OCI-LY7 (cell line): Measurements from ENCODE around the gene DRD5. TPM values are rescaled to one million over a fixed set of nuclear protein-coding genes. Genes with fewer than 3 reads are reported as not detected.
A peak's percentile ranks its signal among the peaks of the same experiment; 100 is the strongest.

Source experiments
- BruUV-seq: library from RNA; stranded (reverse); fragments of 400-500 nt; replicated peaks from 2 replicates; lab custom pipeline; 2021; lab: Mats Ljungman, UMichigan
- CTCF ChIA-PET: fragments of 300-600 bp; sonication (Branson Sonifier 250); formaldehyde crosslinking; loops from one replicate; lab custom pipeline; 2022; ENCODE audit warnings: antibody characterized with exemption; ENCODE audit not compliant: unreplicated experiment; lab: Charles Lee
- POLR2A ChIA-PET: fragments of 300-600 bp; sonication (Branson Sonifier 250); formaldehyde crosslinking; loops from one replicate; lab custom pipeline; 2022; ENCODE audit warnings: antibody characterized with exemption; lab: Charles Lee
- DNase-seq: peaks from one replicate; pipeline ENCODE4 v3.0.0-alpha.2; 2015; ENCODE audit warnings: low spot score
- H2AFZ ChIP-seq: fragments of 200-600 bp; sonication (generic), shearing (Covaris generic); 2 replicates; pipeline ENCODE4 v1.6.1; 2014; ENCODE audit warnings: mild to moderate bottlenecking, antibody characterized with exemption, low read length, moderate library complexity
- H3K27ac ChIP-seq: fragments of 200-600 bp; sonication (generic); 2 replicates; pipeline ENCODE4 v1.5.1; 2014; ENCODE audit warnings: mixed run types, low read depth, mild to moderate bottlenecking, moderate library complexity, low read length, inconsistent platforms; ENCODE audit not compliant: poor library complexity, severe bottlenecking
- H3K36me3 ChIP-seq: fragments of 200-600 bp; sonication (generic); 2 replicates; pipeline ENCODE4 v1.6.1; 2014; ENCODE audit warnings: mild to moderate bottlenecking, antibody characterized with exemption, low read length, moderate library complexity, mixed read lengths; ENCODE audit not compliant: insufficient read depth
- H3K4me1 ChIP-seq: fragments of 200-600 bp; sonication (generic); 2 replicates; pipeline ENCODE4 v1.5.1; 2014; ENCODE audit warnings: mild to moderate bottlenecking, low read length; ENCODE audit not compliant: insufficient read depth, poor library complexity, severe bottlenecking
- H3K4me2 ChIP-seq: fragments of 200-600 bp; sonication (generic); 2 replicates; pipeline ENCODE4 v1.6.1; 2014; ENCODE audit warnings: mild to moderate bottlenecking, low read length
- H3K4me3 ChIP-seq: fragments of 200-600 bp; sonication (generic); 2 replicates; pipeline ENCODE4 v1.5.1; 2014; ENCODE audit warnings: mild to moderate bottlenecking, low read depth, low read length; ENCODE audit not compliant: poor library complexity, severe bottlenecking
- H3K79me2 ChIP-seq: fragments of 200-600 bp; sonication (generic); 2 replicates; pipeline ENCODE4 v1.6.1; 2016; ENCODE audit warnings: low read depth, mild to moderate bottlenecking, low read length, moderate library complexity, mixed read lengths; ENCODE audit not compliant: insufficient read depth
- H3K9me2 ChIP-seq: fragments of 200-600 bp; sonication (generic); 2 replicates; pipeline ENCODE4 v1.6.1; 2016; ENCODE audit warnings: mild to moderate bottlenecking, low read length, mixed read lengths; ENCODE audit not compliant: insufficient read depth
- H3K9me3 ChIP-seq: fragments of 200-600 bp; sonication (generic); 2 replicates; pipeline ENCODE4 v1.6.1; 2014; ENCODE audit warnings: mild to moderate bottlenecking, mixed run types, low read length, mixed read lengths
- H4K20me1 ChIP-seq: fragments of 200-600 bp; sonication (generic); 2 replicates; pipeline ENCODE4 v1.6.1; 2014; ENCODE audit warnings: mild to moderate bottlenecking, antibody characterized with exemption, low read length, moderate library complexity, mixed read lengths; ENCODE audit not compliant: insufficient read depth
- CTCF ChIP-seq: fragments of 200-600 bp; sonication (generic); conservative IDR thresholded peaks from 2 replicates; pipeline ENCODE4 v1.5.1; 2014; ENCODE audit warnings: mild to moderate bottlenecking, antibody characterized with exemption, low read length, moderate library complexity, mixed read lengths
- EZH2phosphoT487 ChIP-seq: fragments of 200-600 bp; sonication (generic); IDR thresholded peaks from 2 replicates; pipeline ENCODE4 v1.6.1; 2018; ENCODE audit warnings: low read depth, borderline replicate concordance, mild to moderate bottlenecking, mixed run types, antibody characterized with exemption, low read length, moderate library complexity, mixed read lengths
- intact Hi-C: fragments of 100-400 bp; cut with micrococcal nuclease; formaldehyde crosslinking; loops from one replicate; pipeline ENCODE4 v1.10.0; 2022; ENCODE audit not compliant: unreplicated experiment
- total RNA-seq, 2 experiments: library from RNA; depleted of rRNA in 1 of 2; stranded (reverse); fragments of >200 nt in 1 of 2; shearing (Covaris generic) in 1 of 2; gene quantifications; 2 replicates each; pipeline ENCODE4 v1.2.3, GENCODE V29; 2014 to 2022

The DRD5 gene
- total RNA-seq, 2 experiments from 2014 or later: not detected

DNA sequence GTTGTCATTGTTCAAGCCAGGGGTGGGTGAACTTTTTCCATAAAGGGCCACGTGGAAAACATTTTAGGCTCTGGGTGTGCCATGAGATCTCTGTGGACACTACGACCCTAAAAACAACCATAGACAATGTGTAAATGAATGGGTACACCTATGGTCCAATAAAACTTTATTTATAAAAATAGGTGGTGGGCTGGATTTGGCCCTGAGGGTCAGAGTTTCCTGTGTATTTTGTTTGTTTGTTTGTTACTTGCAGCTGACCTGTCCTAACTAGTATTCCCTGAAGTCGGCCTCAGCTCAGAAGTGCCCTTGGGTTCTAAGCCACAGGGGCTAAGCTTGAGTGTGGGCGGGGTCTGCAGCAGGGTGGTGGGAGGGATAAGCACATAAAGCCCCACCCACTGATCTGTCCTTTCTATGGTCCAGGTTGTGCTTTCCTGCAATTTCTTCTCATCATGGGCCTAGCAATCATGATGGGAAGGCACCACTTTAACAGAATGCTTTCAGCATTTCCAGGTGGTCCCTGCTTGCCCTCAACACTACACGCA is 17.2 kb upstream of the DRD5 start:
- no peak for DNase-seq
- Histone ChIP-seq H2AFZ (no peak overlapping the region), H3K9me3 (no peaks in the 10 kb centered on the region), H3K4me2 (no peak overlapping the region), H3K4me1 (no peaks in the 10 kb centered on the region), H4K20me1 (no peaks in the 10 kb centered on the region), H3K4me3 (no peak overlapping the region), H3K9me2 (no peaks in the 10 kb centered on the region), H3K36me3 (no peaks in the 10 kb centered on the region), H3K27ac (no peak overlapping the region), H3K79me2 (no peaks in the 10 kb centered on the region)
- intact Hi-C loops: no loop called here
- ChIA-PET POLR2A (no interaction called here), CTCF (no interaction called here)
- no TSS peak for BruUV-seq
- TF ChIP-seq EZH2phosphoT487: no peak

- TF ChIP-seq CTCF (peak; percentile 60), EZH2phosphoT487 (no peak)
- no peaks in the 10 kb centered on the region for H3K79me2 ChIP-seq
- no peak overlapping the region for H2AFZ ChIP-seq
- intact Hi-C loops: no loop called here
- H3K9me3 ChIP-seq: no peaks in the 10 kb centered on the region
- no peaks in the 10 kb centered on the region for H3K4me1 ChIP-seq
- H3K4me2 ChIP-seq: no peak overlapping the region
- H3K36me3 ChIP-seq: no peaks in the 10 kb centered on the region
- H3K9me2 ChIP-seq: no peaks in the 10 kb centered on the region
- DNase-seq: peak; percentile 1
- H4K20me1 ChIP-seq: no peaks in the 10 kb centered on the region
- BruUV-seq: no TSS peak
- no peak overlapping the region for H3K4me3 ChIP-seq
- H3K27ac ChIP-seq: no peak overlapping the region
- ChIA-PET POLR2A (no interaction called here), CTCF (no interaction called here)
Measured at GRCh38 chr4:9765091-9765490, 16.3 kb upstream of the DRD5 start.

DNA sequence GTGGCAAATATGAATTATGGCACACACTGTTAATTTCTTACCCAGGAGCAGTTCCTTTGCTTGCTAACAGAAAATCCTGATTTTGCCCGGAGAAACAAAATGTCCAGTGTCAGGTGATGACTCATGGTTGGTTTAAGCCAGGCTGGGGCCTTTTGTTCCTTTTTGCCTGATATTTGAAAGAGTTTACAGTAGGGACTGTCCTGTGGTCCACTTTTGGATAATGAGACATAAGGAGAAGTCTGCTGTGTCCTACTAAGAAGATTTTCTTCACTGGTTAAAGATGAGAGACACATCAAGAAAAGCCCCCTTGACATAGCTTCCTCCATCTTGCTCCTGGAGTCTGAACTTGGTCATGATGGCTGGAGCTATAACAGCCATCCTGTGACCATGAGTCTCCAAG is 12.1 kb upstream of the DRD5 start:
- H3K9me2 ChIP-seq: no peaks in the 10 kb centered on the region
- ChIA-PET CTCF (no interaction called here), POLR2A (interaction anchor here (0.5 kb wide), 1 partner anchor 57 kb away, joined by 3 read pairs; no protein-coding TSS in a partner anchor)
- intact Hi-C loops: no loop called here
- DNase-seq: no peak
- no peak overlapping the region for H3K4me3 ChIP-seq
- H2AFZ ChIP-seq: no peak overlapping the region
- BruUV-seq: no TSS peak
- no peaks in the 10 kb centered on the region for H3K4me1 ChIP-seq
- H3K27ac ChIP-seq: no peak overlapping the region
- no peak overlapping the region for H3K4me2 ChIP-seq
- H3K36me3 ChIP-seq: no peaks in the 10 kb centered on the region
- H3K9me3 ChIP-seq: no peaks in the 10 kb centered on the region
- TF ChIP-seq CTCF (no peak), EZH2phosphoT487 (no peak)
- H4K20me1 ChIP-seq: no peaks in the 10 kb centered on the region
- no peaks in the 10 kb centered on the region for H3K79me2 ChIP-seq
